ENCODE measurements around the gene OSGEP.

OSGEP gene

DNA sequence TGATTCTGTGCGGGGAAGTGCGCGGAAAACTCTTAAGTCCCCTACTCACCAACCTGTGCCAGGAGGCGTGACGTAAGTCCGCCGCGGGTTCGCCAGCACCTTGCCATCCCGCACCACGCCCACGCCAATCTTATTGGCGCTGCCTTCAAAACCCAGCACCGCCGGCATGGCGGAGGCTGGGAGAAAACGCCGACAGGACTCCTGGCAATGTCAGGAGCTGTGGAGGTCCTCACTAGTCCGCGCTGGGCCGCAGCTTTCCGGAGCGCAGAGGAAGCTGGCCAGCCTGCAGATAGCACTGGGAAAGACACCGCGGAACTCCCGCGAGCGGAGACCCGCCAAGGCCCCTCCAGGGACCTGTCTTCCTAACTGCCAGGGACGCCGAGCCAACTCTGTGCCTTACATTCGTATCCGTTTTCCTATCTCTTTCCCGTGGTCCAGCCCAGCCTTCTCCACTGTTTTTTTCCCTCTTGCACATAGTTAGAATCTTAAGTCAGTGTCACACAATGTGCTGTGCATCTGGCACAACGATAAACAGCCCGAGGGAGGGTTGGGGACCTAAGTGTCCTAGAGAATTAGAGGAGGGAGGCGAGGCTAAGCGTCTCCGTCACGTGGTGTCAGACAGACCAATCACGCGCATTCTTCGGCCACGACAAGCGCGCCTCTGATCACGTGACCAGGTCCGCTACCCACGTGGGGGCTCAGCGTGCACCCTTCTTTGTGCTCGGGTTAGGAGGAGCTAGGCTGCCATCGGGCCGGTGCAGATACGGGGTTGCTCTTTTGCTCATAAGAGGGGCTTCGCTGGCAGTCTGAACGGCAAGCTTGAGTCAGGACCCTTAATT, at the start of gene OSGEP, which contains the start of gene APEX1:
OSGEP (minus strand) TSS at position 297 of the 839 bp plus-strand sequence; CDS start at position 168, 129 bp downstream.
APEX1 (plus strand) TSS at position 711 of the 839 bp plus-strand sequence. CDS start 420 bp downstream, outside the sequence.
- FAIRE-seq (peak; percentile 100), DNase-seq (ENCODE audit: extremely low spot score, insufficient read length, low read depth) (peak; percentile 90)

DNA sequence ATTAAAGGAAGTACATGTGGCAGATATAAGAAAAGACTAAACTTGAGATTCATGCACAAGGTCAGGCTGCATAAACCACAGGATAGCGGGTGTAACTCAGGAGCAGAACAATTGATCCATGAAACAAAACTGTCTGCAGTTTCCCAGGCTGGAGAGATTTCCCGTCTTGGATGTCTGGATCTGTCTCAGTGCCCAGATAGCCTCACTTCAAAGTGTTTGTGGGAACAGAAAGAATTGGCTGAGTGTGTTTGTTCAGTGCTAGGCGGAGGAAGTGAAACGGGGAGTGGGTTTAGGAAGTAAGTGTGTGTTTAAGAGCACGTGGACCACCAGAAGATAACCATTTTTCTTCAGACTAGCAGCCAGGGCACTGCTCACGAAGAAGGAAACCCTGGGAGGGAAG, 49.3 kb upstream of the OSGEP start:
- FAIRE-seq = no peak
- no peak for DNase-seq (ENCODE audit: extremely low spot score, insufficient read length, low read depth)

GRCh38 chr14:20501346-20501745, 46.7 kb upstream of the OSGEP start:
- FAIRE-seq (no peak), DNase-seq (ENCODE audit: extremely low spot score, insufficient read length, low read depth) (no peak)

- FAIRE-seq = no peak
- DNase-seq (ENCODE audit: extremely low spot score, insufficient read length, low read depth) = no peak
Measured at GRCh38 chr14:20499881-20500280, 45.3 kb upstream of the OSGEP start.

GRCh38 chr14:20499108-20499507, 44.5 kb upstream of the OSGEP start:
- no peak for FAIRE-seq

GRCh38 chr14:20498622-20499021, 44.0 kb upstream of the OSGEP start:
- DNase-seq (ENCODE audit: extremely low spot score, insufficient read length, low read depth) (no peak), FAIRE-seq (no peak)

More at GRCh38 chr14:20499108-20499507, 44.5 kb upstream of the OSGEP start:
- DNase-seq (ENCODE audit: extremely low spot score, insufficient read length, low read depth) = no peak

DNA sequence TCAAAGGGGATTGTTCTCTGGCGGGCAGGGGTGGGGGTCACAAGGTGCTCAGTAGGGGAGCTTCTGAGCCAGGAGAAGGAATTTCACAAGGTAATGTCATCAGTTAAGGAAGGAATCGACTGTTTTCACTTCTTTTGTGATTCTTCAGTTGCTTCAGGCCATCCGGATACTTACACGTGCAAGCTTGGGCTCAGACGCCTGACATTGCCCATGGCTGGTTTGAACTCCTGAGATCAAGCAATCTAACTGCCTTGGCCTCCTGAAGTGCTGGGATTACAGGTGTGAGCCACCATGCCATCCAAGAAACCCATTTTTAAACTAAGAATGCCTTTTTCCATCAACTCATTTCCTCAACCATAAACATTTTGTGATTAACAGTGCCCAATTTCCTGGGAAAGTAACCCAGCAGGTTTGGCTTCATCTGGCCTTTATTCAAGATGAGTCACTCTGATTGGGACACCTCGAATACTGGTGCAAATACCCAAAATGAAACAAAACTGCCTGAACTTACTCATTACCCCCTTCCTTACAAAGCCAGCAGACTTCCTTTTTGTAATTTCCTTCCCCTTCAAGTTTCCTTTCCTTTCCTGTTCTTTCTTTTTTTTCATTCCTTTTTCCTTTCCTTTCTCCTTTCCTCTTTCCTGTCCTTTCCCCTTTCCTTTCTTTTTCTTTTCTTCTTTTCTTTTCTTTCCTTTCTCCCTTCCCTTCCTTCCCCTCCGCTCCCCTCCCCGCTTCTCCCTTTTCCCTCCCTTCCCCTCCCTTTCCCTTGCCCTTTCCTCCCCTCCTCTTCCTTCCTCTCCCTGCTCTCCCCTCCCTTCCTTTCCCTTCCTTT, 40.5 kb upstream of the OSGEP start:
- FAIRE-seq (no peak), DNase-seq (ENCODE audit: extremely low spot score, insufficient read length, low read depth) (no peak)

GRCh38 chr14:20493634-20494033, 39.0 kb upstream of the OSGEP start:
- DNase-seq (ENCODE audit: extremely low spot score, insufficient read length, low read depth) (no peak), FAIRE-seq (no peak)

GRCh38 chr14:20492486-20492885, 37.9 kb upstream of the OSGEP start:
- DNase-seq (ENCODE audit: extremely low spot score, insufficient read length, low read depth) = no peak
- FAIRE-seq = peak; percentile 38

DNA sequence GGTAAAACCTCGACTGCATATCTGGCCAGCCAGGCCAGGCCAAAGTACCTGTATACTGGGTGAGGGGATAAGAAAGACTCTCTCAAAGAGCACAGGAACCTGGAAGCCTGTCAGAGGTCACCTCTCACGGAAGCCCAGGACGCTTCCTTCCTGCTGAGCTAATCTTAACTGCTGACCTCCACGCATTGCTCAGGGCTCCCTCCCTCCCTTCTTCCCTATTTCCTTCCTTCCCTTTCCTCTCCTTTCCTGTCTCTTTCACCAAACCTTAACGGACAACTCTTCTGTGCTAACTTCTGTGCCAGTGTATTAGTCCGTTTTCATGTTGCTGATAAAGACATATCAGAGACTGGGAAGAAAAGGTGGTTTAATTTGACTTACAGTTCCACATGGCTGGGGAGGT, 36.0 kb upstream of the OSGEP start:
- FAIRE-seq (peak; percentile 75), DNase-seq (ENCODE audit: extremely low spot score, insufficient read length, low read depth) (no peak)

- FAIRE-seq (peak; percentile 79), DNase-seq (ENCODE audit: extremely low spot score, insufficient read length, low read depth) (no peak)
Measured at GRCh38 chr14:20489093-20489994, 34.7 kb upstream of the OSGEP start.

DNA sequence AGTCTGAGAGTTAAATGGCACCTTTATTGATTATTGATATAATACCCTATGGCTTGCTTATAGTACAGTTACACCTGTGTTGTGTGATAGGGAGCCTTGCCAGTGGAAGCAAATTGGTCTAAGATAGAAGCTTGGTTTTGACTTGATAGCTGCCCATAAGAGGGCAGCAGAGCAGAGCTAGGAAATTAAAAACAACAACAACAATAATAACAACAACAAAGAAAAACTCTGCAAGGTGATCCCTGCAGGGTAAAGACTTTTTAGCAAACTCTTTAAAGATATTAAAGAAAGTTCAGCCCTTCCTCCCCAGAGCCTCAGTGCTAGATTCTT, 32.7 kb upstream of the OSGEP start:
- FAIRE-seq (no peak), DNase-seq (ENCODE audit: extremely low spot score, insufficient read length, low read depth) (no peak)

- FAIRE-seq (no peak), DNase-seq (ENCODE audit: extremely low spot score, insufficient read length, low read depth) (no peak)
Measured at GRCh38 chr14:20486684-20487395, 32.2 kb upstream of the OSGEP start.

GRCh38 chr14:20485900-20486299, 31.3 kb upstream of the OSGEP start:
- no peak for DNase-seq (ENCODE audit: extremely low spot score, insufficient read length, low read depth)
- no peak for FAIRE-seq

DNA sequence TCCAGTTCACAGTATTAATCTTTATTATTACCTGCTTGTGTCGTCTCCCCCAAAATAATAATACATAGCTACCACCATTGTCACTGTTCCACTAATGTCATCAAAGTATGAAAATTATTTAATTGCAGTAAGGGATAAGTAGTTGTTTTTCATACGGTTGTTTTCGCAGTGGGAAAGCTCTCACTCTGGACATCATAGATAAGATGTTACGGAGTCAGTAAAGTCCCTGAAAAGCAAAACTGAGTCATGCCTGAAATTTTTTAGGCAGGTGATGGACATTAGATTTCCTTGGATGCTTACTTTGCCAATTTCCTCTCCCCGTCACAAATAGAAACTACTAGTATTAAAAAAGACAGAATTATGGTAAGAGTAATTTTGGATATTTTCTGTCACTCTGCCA, 27.8 kb upstream of the OSGEP start:
- FAIRE-seq (no peak), DNase-seq (ENCODE audit: extremely low spot score, insufficient read length, low read depth) (no peak)

- DNase-seq (ENCODE audit: extremely low spot score, insufficient read length, low read depth) (no peak), FAIRE-seq (no peak)
Measured at GRCh38 chr14:20478894-20479293, 24.3 kb upstream of the OSGEP start.

- FAIRE-seq (no peak), DNase-seq (ENCODE audit: extremely low spot score, insufficient read length, low read depth) (no peak)
Measured at GRCh38 chr14:20477211-20477876, 22.7 kb upstream of the OSGEP start.

DNA sequence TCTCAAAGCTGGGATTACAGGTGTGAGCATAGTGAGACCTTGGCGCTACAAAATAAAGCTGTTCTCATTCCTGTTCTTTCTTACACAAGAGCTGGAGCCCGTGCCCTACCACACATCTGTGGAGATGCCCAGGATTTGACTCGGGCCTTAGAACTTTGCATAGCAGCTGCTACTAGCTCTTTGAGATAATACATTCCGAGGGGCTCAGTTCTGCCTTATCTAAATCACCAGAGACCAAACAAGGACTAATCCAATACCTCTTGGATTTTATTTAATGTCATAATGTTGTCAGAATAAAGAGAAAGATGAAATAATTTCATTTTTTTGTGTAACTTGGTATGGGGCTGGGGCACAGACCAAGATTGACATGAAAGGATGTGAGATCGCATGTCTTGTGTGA, 22.2 kb upstream of the OSGEP start:
- FAIRE-seq (no peak), DNase-seq (ENCODE audit: extremely low spot score, insufficient read length, low read depth) (no peak)

Data from GM18507 (cell line).